Fibroblast of peridontal ligament (primary cell): ENCODE measurements around the gene SPTB.

Experiments used
- DNase-seq: peaks from one replicate; pipeline ENCODE4 v3.0.0-alpha.2; 2010; ENCODE audit errors: extremely low read depth

The SPTB gene

DNA sequence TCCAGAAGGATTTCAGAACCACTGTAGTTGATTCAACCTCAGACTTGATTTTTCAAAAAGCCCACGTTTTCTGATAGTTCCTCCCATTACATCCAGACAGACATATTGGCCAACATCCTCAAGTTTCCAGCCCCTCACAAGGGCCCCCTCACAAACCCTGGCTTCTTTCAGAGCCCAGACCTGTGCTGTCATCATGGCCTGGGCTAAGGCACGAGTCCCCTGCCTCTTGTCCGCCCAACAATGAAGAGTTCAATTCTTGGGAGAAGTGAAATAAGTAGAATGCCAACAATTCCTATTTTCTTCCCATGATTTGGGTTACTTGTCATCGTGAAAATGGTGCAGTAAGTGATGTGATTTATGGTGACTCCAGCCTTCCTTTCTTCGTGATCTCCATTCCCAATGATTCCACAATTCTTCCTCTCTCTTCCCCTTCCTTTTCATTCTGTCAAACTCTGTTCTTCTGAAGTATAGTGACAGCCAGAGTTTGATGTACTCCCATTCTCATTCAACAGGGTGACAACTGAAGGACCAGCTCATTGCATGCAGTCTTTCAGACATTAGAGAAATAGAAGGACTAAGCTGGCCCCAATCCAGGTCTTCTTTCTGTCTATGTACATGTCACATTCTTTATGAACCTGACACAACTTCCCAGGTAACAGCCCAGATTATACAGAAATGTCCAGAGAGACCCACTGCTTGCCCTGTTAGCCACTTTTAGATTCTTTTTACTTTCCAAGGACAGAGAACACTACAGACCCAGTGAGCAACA lies 29.2 kb downstream of the SPTB start:
- DNase-seq = no peak

DNA sequence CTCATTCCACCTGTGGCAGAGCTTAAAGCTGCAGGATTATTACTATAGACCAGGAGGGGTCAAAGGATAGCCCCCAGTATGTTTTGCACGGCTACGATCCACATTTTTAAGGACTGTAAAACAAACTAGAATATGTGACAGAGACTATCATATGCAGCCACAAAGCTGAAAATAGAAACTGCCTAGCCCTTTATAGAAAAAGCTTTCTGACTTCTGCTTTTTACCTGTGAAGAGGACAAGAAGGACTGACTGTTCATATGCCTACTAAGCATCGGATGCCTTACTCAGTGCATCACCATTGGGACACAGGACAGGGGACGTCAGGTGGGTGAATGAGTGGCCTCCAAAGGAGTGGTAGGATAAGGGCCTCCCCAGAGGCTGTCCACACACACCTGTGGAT lies 29.8 kb downstream of the SPTB start:
- no peak for DNase-seq

DNA sequence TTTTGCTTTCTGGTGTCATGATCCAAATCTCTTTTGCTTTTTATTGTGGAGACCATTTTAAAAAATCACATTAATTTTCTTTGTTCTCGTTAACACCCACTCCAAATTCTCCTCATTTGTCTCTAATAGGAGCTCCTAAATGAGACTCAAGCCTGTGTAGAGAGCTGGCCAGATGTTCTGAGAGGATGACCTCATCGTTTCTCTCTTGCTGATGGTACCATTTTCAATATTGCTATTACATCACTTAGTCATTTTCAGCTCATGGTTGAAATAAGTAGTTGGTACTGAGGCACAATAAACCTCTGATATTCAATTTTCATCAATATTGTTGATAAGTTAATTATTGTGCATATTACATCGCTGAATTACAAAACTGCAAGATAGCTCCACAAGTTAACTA lies 31.5 kb downstream of the SPTB start:
- no peak for DNase-seq

DNA sequence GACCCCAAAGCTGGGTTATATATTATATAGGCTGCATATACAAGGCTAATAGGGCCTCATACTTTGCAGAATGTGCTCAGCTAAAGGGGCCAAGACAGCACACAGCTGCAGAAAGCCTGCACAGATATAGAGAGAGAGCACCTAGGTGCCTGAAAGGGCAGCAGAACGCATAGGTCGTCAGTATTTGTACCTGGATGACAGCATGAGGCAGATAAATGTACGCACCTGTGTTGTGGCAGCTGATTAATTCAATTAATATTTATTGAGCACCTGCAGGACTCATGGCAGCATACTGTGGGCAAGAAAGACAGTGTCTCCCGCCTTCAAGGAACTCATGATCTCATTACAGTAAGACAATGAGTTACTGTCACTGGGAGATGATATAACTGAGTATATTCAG lies 33.4 kb downstream of the SPTB start:
- no peak for DNase-seq

DNA sequence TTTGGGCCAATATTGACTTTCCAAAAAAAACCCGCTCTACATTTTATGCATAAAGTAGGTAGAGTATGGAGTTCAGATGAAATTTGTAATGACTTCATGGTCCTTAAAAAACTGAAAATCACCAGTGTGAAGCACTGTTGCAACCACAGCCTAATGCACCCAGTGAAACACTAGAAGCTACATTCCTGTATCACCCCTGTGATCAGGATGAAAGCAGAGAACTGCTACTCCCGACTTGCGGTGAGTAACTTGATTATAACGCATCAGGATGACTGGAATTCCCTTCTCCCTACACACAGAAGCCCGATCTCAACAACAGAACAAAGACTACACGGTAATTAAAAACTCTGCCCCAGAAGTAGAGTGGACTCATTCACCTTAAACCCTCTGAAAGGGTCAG lies 33.8 kb downstream of the SPTB start:
- DNase-seq = peak; percentile 3

DNA sequence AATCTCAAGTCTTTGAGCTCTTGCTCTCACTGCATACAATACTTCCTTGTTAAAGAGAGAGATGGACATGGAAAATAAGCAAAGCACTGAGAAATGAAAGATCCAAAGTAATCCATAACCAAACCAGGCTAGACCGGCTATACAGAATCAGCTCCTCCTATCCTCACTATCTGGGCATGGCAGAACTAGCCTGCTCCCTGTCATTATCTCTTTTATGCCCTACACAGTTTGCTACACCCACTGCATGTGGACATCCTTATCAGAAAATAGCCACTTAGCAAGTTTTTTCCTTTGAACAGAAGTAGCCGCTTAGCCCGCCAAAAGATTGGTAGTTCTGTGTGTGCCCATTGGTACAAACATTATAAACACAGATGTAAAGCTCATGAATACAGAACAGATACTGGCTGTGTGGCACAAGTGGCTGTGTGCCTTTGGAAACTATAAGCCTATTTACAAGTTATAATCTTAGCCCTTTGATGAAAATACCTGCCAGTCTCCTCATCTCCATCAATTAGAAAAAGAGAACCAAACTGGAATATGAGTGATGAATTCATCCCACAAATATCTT lies 34.7 kb downstream of the SPTB start:
- no peak for DNase-seq

DNA sequence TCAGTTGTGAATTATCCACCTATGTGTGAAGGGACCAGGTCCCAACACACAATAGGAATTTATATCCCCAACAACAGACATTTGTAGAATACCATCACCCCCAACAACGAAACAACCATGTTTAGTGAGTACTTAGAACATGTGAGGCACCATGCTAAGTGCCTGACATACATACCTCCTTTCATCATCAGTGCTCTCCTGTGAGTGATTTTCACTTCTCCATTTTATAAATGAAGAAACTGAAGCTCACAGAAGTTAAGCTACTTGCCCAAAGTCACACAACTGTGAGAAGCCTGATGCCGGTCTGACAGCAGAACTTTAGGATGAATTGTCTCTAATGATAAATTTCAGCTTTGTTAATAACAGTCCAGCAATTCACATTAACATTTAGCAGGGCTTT lies 35.4 kb downstream of the SPTB start:
- DNase-seq = no peak

DNA sequence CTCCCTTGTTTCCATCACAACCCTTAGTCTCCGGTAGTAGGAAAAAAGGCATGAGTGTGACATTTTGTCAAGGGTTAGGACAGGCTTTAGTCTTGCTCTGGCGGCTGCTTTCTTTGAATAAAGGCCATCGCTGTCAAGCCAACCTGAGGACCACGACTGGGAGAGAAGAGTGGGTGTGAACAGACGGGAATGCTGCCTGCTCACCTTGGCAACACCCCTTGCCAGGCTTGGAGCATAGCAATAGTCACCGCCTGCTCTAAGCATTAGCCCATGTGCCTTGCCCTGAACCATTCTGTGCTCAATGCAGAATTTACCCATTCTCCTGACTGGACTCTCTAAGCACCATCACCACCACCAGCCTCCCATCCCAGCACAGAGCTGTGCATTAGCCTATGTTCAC lies 36.2 kb downstream of the SPTB start:
- no peak for DNase-seq

DNA sequence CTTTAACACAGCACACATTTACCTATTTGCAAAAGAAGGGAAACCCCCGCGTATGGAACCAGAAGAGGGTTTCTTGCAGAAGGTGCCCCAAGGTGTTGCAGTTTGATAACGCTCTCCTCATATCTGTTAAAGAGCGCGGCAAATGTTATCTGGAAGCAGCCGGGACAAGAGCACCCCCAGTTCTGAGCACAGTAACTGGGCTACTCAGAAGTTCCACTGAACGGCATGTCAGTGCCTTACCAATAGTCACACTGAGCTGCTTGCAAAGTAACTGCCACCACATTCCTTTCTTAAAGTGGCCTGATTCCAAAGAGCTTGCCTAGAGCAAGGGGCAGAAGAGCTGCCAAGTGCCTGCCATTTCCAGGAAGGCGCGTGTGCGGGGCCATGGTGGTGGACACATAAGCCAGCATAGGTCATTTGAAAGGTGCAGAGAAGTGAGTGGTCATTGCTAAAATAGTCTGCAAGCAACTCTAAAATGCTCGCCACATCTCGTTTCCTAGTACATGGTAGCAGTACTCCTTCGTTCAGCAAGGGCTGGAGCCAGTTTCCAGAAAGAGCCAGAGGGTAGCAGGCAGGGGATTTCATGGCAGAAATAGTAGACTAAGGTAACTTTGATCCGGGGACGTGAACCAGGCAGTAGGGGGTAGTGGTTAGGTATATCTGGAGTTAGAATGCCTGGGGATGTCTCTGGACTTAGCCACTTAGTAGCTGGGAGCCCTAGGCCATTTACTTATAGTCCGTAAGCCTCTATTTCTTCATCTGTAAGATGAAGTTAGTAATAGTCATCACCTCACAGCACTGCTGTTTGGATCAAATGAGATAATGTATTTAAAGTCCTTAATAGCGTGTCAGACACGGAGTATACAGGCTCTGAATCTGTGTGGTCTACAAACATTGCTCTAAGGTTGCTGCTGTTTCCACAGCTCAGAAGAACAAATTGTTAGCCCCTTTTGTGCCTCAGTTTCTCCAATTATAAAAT lies 37.6 kb downstream of the SPTB start:
- no peak for DNase-seq

DNA sequence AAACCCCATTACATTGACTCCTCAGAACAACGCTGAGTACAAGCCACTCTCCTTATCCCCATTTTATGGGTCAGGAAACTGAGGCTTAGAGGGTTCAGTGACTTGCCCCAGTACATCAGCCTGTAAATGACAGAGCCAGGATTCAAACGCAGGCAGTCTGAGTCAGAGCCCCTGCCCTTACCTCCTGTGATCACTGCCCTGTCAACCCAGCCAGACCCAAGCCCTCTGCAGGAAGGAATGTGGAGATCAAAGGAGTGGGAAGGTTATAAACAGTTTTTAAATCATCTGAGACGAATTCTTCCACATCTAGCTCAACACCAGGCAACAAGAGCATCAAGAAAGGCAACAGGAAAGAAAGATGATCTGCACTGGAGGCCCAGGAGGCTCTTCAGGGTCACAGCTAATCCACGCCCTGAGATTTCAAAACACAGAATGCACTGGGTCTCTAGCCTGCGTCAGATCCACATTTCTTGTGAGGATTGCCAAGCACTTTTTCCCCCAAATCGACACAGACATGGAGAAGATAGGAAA lies 38.5 kb downstream of the SPTB start:
- DNase-seq = peak; percentile 24

DNA sequence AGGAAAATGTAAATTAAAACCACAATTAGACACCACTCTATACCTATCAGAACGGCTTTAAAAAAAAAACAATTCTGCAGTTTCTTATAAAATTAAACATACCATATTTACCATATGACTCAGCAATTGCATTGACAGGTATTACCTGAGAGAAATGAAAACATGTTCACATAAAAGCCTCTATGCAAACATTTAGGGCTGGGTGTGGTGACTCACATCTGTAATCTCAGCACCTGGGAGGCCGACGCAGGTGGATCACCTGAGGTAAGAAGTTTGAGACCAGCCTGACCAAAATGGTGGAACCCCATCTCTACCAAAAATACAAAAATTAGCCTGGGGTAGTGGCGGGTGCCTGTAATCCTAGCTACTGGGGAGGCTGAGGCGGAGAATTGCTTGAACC lies 41.1 kb downstream of the SPTB start:
- DNase-seq = no peak

DNA sequence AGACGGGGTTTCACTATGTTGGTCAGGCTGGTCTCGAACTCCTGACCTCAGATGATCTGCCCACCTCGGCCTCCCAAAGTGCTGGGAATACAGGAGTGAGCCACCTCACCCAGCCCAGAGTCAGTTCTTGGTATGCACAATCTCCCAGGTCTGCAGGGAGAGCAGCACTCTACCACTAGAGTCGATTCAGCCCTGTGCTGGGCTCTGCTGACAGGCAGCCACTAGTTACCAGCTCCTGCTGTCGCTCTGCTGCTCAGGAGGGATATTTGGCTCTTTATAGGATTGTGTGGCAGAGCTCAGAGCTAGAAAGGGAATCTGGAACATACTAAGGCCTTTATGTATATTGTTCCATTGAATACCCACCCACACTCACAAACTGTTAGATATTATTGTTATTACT lies 44.3 kb downstream of the SPTB start:
- DNase-seq = no peak

DNA sequence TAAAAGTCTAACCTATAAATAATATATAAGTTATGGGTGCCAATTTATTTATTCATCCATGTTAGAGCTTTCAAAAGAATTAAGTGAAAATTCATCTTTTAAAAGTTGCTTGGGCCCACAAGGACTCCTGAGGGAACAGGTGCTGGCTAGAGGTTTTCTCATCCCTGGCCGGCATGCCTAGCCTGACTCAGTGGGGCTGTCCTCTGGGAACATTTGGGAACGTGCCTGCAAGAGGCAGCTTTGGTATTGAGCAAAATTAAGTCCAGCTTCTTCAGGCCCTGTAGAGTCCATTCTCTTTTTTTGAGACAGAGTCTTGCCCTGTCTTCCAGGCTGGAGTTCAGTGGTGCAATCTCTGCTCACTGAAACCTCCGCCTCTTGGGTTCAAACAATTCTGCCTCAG lies 44.7 kb downstream of the SPTB start:
- no peak for DNase-seq

DNA sequence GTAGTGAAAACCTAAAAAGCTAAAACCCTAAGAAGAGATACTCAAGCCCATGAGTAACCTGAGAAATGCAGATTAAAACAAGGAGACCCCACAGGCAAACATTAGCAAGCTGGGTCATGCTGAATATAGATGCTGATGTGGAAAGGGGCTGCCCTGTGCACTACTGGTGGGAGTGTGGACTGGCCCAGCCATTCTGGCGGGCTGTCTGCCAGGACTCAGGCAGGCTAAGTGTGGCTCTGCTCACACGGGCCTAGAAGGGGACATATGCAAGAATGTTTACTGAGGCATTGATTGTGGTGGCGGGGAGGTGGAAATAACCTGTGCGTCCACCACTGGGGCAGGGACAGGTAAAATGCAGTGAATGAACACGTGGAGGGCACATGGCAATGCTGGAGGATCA lies 48.3 kb downstream of the SPTB start:
- no peak for DNase-seq

DNA sequence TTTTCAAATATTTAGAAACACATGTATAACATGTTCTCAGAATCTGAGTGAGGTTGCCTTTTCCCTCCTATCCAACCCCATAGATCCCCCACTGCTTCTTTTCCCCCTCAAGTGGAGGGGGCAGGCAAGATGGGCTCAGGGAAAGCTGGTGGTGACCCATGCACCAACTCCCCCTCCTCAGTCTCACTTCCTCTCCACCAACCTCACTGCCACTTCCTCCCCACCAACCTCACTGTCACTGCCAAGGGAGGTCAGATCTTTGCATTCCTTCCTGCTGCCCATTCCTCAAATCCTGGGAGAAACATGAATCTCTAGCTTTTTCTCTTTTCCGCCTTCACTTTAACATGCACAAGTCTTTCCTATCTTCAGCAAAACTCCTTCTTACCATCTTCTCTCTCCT lies 48.7 kb downstream of the SPTB start:
- no peak for DNase-seq

DNA sequence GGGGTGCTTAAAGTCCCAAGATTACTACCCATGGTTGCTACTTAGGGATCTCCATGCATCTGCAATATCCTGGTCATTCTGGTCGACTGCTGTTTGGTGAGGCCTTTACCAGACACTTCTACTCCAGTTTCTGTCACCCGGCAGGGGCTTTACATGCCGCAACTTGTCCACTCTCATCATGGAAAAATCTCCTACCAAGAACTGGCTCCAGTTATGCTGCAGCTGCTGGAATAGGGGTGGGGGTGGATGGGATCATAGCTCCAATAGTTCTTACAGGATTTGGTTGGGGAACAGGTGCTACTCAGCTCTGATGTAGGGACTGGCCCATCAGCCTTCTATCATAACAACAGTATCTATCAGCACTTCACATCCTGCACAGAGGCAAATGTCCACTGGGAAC lies 51.6 kb downstream of the SPTB start:
- DNase-seq = no peak

DNA sequence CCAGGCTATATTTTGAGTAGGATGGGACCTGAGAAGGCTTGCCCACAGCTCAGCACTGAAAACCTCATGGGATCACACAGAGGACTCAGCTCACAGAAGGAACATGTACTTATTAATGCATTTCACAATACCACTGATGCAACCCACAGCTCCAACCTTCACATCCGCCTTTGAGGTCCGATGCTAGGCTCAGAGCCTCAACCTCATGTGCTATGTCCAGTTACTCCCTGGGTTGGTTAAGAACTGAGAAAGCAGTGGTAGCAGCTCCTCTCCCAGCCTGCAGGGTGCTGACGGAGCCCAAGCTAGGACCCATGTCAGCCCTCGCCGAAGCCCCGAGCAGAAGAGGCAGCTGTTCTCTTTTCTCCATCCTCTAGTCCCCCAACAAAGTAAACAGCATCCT lies 52.9 kb downstream of the SPTB start:
- DNase-seq = no peak

DNA sequence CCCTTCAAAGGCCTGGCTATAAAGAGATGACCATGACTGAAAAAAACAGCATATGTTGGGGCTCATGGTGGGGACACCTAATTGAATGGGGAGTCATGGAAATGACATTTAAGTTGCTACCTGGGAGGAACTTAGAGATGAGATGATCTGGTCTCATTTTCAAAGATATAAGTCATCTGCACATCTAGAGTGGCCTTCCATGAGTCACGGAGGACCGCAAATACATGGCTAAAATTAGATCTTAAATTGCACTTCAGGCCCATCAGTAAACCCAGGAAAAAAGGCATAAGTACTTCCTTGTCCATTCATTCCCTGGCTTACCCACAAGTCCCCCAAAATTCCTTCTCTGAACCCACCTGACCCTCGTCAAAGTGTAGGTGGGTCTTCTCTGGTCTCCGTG lies 53.4 kb downstream of the SPTB start:
- DNase-seq = no peak

DNA sequence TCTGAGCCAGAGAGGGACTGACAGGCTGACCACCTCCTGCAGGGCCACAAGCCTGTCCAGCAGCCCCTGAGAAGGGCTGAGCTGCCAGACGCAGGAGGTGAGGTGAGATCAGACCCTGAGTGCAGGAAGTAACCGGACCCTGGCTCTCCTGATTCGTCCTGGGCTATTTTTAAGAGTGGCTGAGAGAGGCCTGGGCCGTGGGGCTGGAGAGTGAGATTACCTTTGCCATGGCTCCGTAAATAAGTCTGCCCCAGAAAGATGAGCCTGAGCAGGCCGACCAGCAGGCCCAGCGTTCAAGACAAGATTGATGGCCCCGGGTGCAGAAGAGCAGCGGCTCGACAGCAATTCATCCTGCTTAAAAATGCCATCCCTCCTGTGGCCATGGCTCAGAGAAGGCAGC lies 54.2 kb downstream of the SPTB start:
- DNase-seq = no peak

DNA sequence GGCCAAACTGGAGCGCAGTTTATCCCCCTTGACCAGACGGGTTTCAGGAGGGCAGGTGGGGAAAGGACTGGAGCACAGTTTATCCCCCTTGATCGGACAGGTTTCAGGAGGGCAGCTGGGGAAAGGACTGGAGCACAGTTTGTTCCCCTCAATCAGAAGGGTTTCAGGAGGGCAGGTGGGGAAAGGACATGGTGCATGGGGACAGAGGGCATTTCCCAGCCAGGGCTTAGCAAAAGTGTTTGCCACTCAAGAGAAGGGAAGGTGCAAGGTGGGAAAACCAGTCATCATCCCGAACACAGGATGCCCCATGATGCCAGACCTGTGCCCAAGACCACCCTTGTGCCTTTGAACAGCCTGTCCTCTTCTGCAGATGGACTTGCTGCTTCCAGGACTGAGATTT lies 54.7 kb downstream of the SPTB start:
- DNase-seq = no peak

DNA sequence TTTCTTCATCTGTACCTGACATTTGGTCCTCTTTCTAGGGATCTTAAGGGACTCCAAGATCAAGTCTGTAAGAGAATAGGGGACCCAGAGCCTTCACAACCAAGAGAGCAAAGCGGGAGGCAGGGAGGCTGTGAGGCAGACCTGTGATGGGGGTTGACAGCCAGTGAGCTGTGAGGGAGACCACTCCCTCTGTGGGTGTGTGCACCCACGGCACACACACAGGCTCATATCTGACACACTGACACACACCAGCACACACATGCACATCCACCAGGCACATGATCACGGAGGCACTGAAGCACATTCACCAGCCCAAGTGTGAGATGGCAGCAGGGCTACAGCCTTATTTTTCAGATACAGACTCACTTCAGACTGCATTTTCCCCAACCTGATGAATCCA lies 55.2 kb downstream of the SPTB start:
- DNase-seq = no peak

DNA sequence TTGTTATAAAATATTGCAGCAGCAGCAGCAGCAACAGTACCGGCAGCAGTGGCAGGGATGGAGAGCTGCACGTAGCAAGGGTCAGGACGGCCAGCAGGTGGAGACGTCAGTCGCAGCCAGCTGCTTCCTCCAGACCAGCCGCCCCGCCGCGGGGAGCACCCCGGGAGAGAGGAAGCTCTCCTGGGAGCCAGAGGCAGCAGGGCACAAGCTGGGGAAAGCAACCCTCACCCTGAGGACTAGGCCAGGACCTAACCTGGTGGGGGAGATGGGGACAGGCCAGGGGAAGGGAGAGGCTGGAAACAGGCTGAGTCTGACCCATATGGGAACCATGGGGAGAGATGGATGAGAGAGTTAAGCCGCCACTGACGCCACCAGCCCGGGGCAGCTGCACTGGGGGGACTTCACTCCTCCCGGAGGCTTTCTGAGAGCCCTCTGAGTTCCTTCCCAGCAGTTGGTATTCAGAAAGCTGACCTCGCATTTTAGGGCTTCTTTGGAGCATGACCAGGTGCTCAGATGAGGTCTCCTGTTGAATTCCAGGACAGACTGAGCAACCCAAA lies 56.3 kb downstream of the SPTB start:
- peak; percentile 46 for DNase-seq
